Neural progenitor cell (in vitro differentiated cells): ENCODE results near the gene TIMM29. TPM values are rescaled to one million over a fixed set of nuclear protein-coding genes. Genes with fewer than 3 reads are reported as not detected.

Source experiments
- DNase-seq: peaks from one replicate; pipeline ENCODE4 v3.0.0-alpha.2; 2016; ENCODE audit warnings: low spot score
- H2AFZ ChIP-seq: fragments of 200-600 bp; sonication (generic); replicated peaks from 2 replicates; pipeline ENCODE4 v1.6.1; 2016; ENCODE audit warnings: antibody characterized with exemption
- H3F3A ChIP-seq: fragments of 200-600 bp; sonication (generic); 2 replicates; pipeline ENCODE4 v1.6.1; 2016; ENCODE audit warnings: antibody characterized with exemption, low read depth
- H3K27ac ChIP-seq: fragments of 200-600 bp; sonication (generic); 2 replicates; pipeline ENCODE4 v1.5.1; 2016; ENCODE audit warnings: mild to moderate bottlenecking
- H3K27me3 ChIP-seq: fragments of 200-600 bp; sonication (generic); 2 replicates; pipeline ENCODE4 v1.6.1; 2016; ENCODE audit warnings: mild to moderate bottlenecking, moderate library complexity
- H3K36me3 ChIP-seq: fragments of 200-600 bp; sonication (generic); 2 replicates; pipeline ENCODE4 v1.5.1; 2016
- H3K4me1 ChIP-seq: fragments of 200-600 bp; sonication (generic); 2 replicates; pipeline ENCODE4 v1.6.1; 2016; ENCODE audit warnings: mixed run types
- H3K4me2 ChIP-seq: fragments of 200-600 bp; sonication (generic); 2 replicates; pipeline ENCODE4 v1.6.1; 2016
- H3K4me3 ChIP-seq: fragments of 200-600 bp; sonication (generic); 2 replicates; pipeline ENCODE4 v1.5.1; 2016
- H3K79me2 ChIP-seq: fragments of 200-600 bp; sonication (generic); 2 replicates; pipeline ENCODE4 v1.6.1; 2016; ENCODE audit warnings: low read depth
- H3K9ac ChIP-seq: fragments of 200-600 bp; sonication (generic); 2 replicates; pipeline ENCODE4 v1.6.1; 2016
- H3K9me3 ChIP-seq: fragments of 200-600 bp; sonication (generic); 2 replicates; pipeline ENCODE4 v1.5.1; 2016; ENCODE audit warnings: low read depth
- H4K20me1 ChIP-seq: fragments of 200-600 bp; sonication (generic); 2 replicates; pipeline ENCODE4 v1.6.1; 2016; ENCODE audit warnings: low read depth
- H3K27ac Mint-ChIP-seq: 3 replicates; pipeline ENCODE4 v1.8.0; 2021; ENCODE audit warnings: mixed read lengths
- H3K27me3 Mint-ChIP-seq: 2 replicates; pipeline ENCODE4 v1.8.0; 2022; ENCODE audit warnings: low read depth, mild to moderate bottlenecking, inconsistent platforms, moderate library complexity, mixed read lengths; ENCODE audit not compliant: insufficient read depth
- H3K36me3 Mint-ChIP-seq: 3 replicates; pipeline ENCODE4 v1.8.0; 2021; ENCODE audit warnings: mixed read lengths
- H3K4me1 Mint-ChIP-seq: 3 replicates; pipeline ENCODE4 v1.8.0; 2021; ENCODE audit warnings: mixed read lengths
- H3K4me3 Mint-ChIP-seq: 3 replicates; pipeline ENCODE4 v1.8.0; 2021; ENCODE audit warnings: mild to moderate bottlenecking, moderate library complexity, mixed read lengths
- H3K9me3 Mint-ChIP-seq: 3 replicates; pipeline ENCODE4 v1.8.0; 2020; ENCODE audit warnings: mixed read lengths
- EZH2 ChIP-seq: fragments of 200-600 bp; sonication (generic); IDR thresholded peaks from 2 replicates; pipeline ENCODE4 v1.6.1; 2017; ENCODE audit warnings: antibody characterized with exemption, mild to moderate bottlenecking, moderate library complexity
- EZH2phosphoT487 ChIP-seq: fragments of 200-600 bp; sonication (generic); IDR thresholded peaks from 2 replicates; pipeline ENCODE4 v1.6.1; 2017; ENCODE audit warnings: antibody characterized with exemption
- total RNA-seq: library from RNA; depleted of rRNA; stranded (reverse); fragments of >200 nt; gene quantifications from 2 replicates; pipeline ENCODE4 v1.2.3, GENCODE V29; 2015; ENCODE audit warnings: low replicate concordance
- TF ChIP-seq, protein P1 (sequence below): fragments of 200-600 bp; sonication (generic); IDR thresholded peaks from 2 replicates; pipeline ENCODE4 v1.5.1; 2017; ENCODE audit warnings: antibody characterized with exemption, mild to moderate bottlenecking

Gene TIMM29
- total RNA-seq, 1 donor from 2014 or later: 24.4 TPM

DNA sequence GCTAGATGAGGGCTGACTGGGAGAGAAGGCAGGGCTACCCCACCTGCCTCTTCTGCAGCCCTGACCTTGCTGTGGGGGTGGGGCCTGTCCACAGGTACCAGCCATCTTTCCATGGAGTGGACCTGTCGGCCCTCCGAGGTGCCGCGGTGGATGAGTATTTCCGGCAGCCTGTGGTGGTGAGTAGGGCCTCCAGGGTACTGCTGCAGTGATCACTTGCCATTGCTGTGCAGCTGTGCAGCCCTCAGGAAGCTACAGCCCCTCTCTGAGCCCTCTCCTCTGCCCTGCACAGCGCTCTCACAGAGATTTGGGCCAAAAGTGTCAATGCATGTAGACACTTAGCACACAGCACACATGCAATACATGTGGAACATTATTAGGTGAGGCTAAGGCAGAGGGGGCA is 12.0 kb upstream of the TIMM29 start:
- Mint-ChIP-seq H3K36me3 (peaks cover 6% of the 10 kb centered on the region), H3K9me3 (no peaks in the 10 kb centered on the region), H3K4me3 (no peak overlapping the region), H3K4me1 (no peaks in the 10 kb centered on the region), H3K27ac (no peak overlapping the region), H3K27me3 (peaks cover 2% of the 10 kb centered on the region)
- Histone ChIP-seq H3K27ac (no peak overlapping the region), H3K4me1 (no peaks in the 10 kb centered on the region), H3K36me3 (no peaks in the 10 kb centered on the region), H3K27me3 (no peaks in the 10 kb centered on the region), H3K4me3 (no peak overlapping the region), H2AFZ (no peak overlapping the region), H3F3A (peaks cover 4% of the 10 kb centered on the region), H3K79me2 (no peaks in the 10 kb centered on the region), H4K20me1 (no peaks in the 10 kb centered on the region), H3K4me2 (no peak overlapping the region), H3K9ac (no peak overlapping the region), H3K9me3 (no peaks in the 10 kb centered on the region)
- no peak for DNase-seq
- TF ChIP-seq EZH2 (no peak), EZH2phosphoT487 (no peak)

DNA sequence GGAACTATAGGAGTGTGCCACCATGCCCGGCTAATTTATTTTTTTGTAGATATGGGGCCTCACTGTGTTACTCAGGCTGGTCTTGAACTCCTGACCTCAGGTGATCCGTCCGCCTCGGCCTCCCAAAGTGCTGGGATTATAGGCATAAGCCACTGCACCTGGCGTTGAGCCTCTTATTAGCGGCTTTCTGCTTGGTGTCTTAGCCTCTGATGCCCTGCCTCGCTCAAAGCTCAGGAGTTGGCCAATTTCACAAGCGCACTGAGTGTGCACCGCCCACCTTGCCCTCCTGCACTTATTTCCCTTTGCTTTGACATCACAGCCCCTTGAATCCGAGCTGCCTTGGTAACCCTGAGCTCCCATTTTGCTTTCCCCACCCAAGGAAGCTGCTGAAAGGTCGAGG is 10.3 kb upstream of the TIMM29 start:
- Mint-ChIP-seq H3K4me3 (no peak overlapping the region), H3K27ac (no peak overlapping the region), H3K9me3 (no peaks in the 10 kb centered on the region), H3K27me3 (peaks cover 7% of the 10 kb centered on the region), H3K4me1 (no peaks in the 10 kb centered on the region), H3K36me3 (peaks cover 6% of the 10 kb centered on the region)
- Histone ChIP-seq H3K27ac (no peak overlapping the region), H3K9ac (no peak overlapping the region), H3K4me2 (no peak overlapping the region), H2AFZ (no peak overlapping the region), H3K27me3 (no peaks in the 10 kb centered on the region), H3F3A (peaks cover 4% of the 10 kb centered on the region), H3K36me3 (no peaks in the 10 kb centered on the region), H3K4me1 (no peaks in the 10 kb centered on the region), H4K20me1 (no peaks in the 10 kb centered on the region), H3K9me3 (no peaks in the 10 kb centered on the region), H3K4me3 (no peak overlapping the region), H3K79me2 (no peaks in the 10 kb centered on the region)
- no peak for DNase-seq
- no peak for TF ChIP-seq EZH2
- TF ChIP-seq EZH2phosphoT487: no peak
- TF ChIP-seq, protein P1, sequence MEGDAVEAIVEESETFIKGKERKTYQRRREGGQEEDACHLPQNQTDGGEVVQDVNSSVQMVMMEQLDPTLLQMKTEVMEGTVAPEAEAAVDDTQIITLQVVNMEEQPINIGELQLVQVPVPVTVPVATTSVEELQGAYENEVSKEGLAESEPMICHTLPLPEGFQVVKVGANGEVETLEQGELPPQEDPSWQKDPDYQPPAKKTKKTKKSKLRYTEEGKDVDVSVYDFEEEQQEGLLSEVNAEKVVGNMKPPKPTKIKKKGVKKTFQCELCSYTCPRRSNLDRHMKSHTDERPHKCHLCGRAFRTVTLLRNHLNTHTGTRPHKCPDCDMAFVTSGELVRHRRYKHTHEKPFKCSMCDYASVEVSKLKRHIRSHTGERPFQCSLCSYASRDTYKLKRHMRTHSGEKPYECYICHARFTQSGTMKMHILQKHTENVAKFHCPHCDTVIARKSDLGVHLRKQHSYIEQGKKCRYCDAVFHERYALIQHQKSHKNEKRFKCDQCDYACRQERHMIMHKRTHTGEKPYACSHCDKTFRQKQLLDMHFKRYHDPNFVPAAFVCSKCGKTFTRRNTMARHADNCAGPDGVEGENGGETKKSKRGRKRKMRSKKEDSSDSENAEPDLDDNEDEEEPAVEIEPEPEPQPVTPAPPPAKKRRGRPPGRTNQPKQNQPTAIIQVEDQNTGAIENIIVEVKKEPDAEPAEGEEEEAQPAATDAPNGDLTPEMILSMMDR: no peak

DNA sequence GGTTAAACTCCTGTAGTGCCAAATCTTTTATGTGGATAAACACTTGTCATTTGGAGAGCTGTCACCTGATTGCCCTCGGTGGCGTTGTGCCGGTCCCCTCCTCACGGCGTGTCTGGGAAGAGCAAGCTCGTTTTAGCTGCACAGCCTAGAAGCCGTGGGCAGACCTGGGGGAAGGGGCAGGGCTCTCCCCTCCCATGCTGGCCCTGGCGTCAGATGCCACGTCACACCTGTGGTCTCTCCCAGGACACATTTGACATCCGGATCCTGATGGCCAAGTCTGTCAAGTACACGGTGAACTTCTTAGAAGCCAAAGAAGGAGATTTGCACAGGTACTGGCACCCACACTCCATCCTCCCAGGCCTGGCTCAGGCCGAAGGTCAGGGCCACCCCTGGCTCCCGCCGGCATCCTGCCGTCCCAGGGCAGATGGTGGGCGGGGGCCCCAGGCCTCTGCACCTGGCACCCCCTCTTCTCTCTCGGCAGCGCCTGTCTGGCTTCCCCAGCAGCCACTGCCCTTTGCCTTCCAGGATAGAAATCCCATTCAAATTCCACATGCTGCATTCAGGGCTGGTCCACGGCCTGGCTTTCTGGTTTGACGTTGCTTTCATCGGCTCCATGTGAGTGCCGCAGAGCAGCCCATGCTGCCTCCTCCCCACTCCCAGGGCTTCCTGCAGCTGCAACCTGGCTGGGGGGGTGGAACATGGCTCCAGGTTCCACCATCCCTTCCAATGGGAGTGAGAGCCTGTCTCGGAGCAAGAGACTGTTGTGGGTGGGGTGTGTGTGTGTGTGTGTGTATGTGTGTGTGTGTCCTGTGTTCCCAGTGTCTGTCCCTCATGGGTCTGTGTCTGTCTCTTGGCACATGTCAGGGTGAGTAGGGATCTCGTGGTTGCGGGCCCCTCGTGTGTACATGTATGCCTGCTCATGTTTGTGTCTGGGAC is 9.0 kb upstream of the TIMM29 start:
- Histone ChIP-seq H3K9me3 (no peaks in the 10 kb centered on the region), H3K79me2 (no peaks in the 10 kb centered on the region), H3K9ac (no peak overlapping the region), H3K4me2 (no peak overlapping the region), H3K27ac (no peak overlapping the region), H4K20me1 (no peaks in the 10 kb centered on the region), H2AFZ (no peak overlapping the region), H3K27me3 (no peaks in the 10 kb centered on the region), H3F3A (peaks cover 4% of the 10 kb centered on the region), H3K4me3 (no peak overlapping the region), H3K36me3 (no peaks in the 10 kb centered on the region), H3K4me1 (no peaks in the 10 kb centered on the region)
- Mint-ChIP-seq H3K27me3 (peaks cover 7% of the 10 kb centered on the region), H3K4me3 (peak overlapping the region; percentile 6), H3K36me3 (peaks cover 6% of the 10 kb centered on the region), H3K9me3 (no peaks in the 10 kb centered on the region), H3K4me1 (no peaks in the 10 kb centered on the region), H3K27ac (no peak overlapping the region)
- TF ChIP-seq EZH2phosphoT487 (no peak), EZH2 (no peak)
- TF ChIP-seq, protein P1: no peak
- DNase-seq: no peak

DNA sequence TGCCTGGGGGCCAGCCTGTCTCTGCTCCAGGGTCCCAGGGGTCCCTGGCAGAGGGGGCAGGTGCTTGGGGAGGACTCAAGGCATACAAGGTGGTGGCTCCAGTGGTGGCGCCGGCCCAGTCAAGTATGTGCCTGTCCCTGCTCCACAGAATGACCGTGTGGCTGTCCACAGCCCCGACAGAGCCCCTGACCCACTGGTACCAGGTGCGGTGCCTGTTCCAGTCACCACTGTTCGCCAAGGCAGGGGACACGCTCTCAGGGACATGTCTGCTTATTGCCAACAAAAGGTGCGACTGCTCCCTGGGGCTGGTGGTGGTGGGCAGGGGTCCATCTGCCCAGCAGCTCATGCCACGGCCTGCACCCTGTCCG is 8.3 kb upstream of the TIMM29 start:
- H3K4me1 Mint-ChIP-seq: no peaks in the 10 kb centered on the region
- H3F3A ChIP-seq: peaks cover 4% of the 10 kb centered on the region

More for the DNA sequence above, 8.3 kb upstream of the TIMM29 start:
- Histone ChIP-seq H3K4me1 (no peaks in the 10 kb centered on the region), H4K20me1 (no peaks in the 10 kb centered on the region), H3K9ac (no peak overlapping the region), H3K79me2 (no peaks in the 10 kb centered on the region), H2AFZ (no peak overlapping the region), H3K4me3 (no peak overlapping the region), H3K27ac (no peak overlapping the region), H3K4me2 (no peak overlapping the region), H3K27me3 (no peaks in the 10 kb centered on the region), H3K36me3 (no peaks in the 10 kb centered on the region), H3K9me3 (no peaks in the 10 kb centered on the region)
- TF ChIP-seq EZH2: no peak
- no peak for TF ChIP-seq EZH2phosphoT487
- TF ChIP-seq, protein P1: no peak
- H3K27me3 Mint-ChIP-seq: peaks cover 7% of the 10 kb centered on the region
- no peak for DNase-seq
- no peak overlapping the region for H3K27ac Mint-ChIP-seq
- peaks cover 8% of the 10 kb centered on the region for H3K36me3 Mint-ChIP-seq
- H3K9me3 Mint-ChIP-seq: no peaks in the 10 kb centered on the region
- H3K4me3 Mint-ChIP-seq: no peak overlapping the region
